Common myeloid progenitor, CD34-positive (primary cell): Measurements from ENCODE around the gene CLDND1.

ENCODE experiments used
- CTCF ChIA-PET: fragments of 350-600 bp; sonication (Branson Sonifier 250); formaldehyde crosslinking; loops from one replicate; lab custom pipeline; 2021; ENCODE audit warnings: antibody characterized with exemption; lab: Charles Lee
- POLR2A ChIA-PET: fragments of 350-600 bp; sonication (Branson Sonifier 250); formaldehyde crosslinking; loops from one replicate; lab custom pipeline; 2021; ENCODE audit warnings: antibody characterized with exemption; lab: Charles Lee
- DNase-seq, 3 donors: peaks; one replicate each; pipeline versions ENCODE4 v3.0.0 to v3.0.0-alpha.2; 2013
- H3K27ac ChIP-seq, 2 experiments: 1 replicate in 1 of 2; 2 replicates in 1 of 2; pipeline ENCODE4 v1.7.0; 2013; ENCODE audit warnings: inconsistent platforms in 2 of 2, low read length in 2 of 2, mild to moderate bottlenecking in 2 of 2, low read depth in 1 of 2, moderate library complexity in 1 of 2; ENCODE audit not compliant: severe bottlenecking in 2 of 2, insufficient read depth in 1 of 2, poor library complexity in 1 of 2
- H3K27me3 ChIP-seq, 5 experiments: replicated peaks in 2 of 5; 1 replicate in 3 of 5; 2 replicates in 2 of 5; pipeline versions ENCODE4 v1.6.1 to v1.7.0; 2013; ENCODE audit warnings: low read length in 4 of 5, mild to moderate bottlenecking in 2 of 5, moderate library complexity in 2 of 5, inconsistent platforms in 1 of 5; ENCODE audit not compliant: insufficient read depth in 5 of 5, control insufficient read depth in 4 of 5
- H3K36me3 ChIP-seq, 4 experiments: 1 replicate in 2 of 4; 2 replicates in 2 of 4; pipeline versions ENCODE4 v1.6.1 to v1.7.0; 2013; ENCODE audit warnings: low read length in 3 of 4, control low read depth in 1 of 4, mild to moderate bottlenecking in 1 of 4; ENCODE audit not compliant: control insufficient read depth in 4 of 4, insufficient read depth in 4 of 4
- H3K4me1 ChIP-seq, 4 experiments: 1 replicate in 3 of 4; 2 replicates in 1 of 4; pipeline versions ENCODE4 v1.6.1 to v1.7.1; 2013; ENCODE audit warnings: low read length in 3 of 4, mild to moderate bottlenecking in 3 of 4, control low read depth in 1 of 4, inconsistent platforms in 1 of 4, moderate library complexity in 1 of 4; ENCODE audit not compliant: control insufficient read depth in 4 of 4, insufficient read depth in 4 of 4; ENCODE audit errors: control extremely low read depth in 1 of 4
- H3K4me3 ChIP-seq, 7 experiments: 1 replicate in 4 of 7; 2 replicates in 3 of 7; pipeline versions ENCODE4 v1.5.1 to v1.7.0; 2013; ENCODE audit warnings: mild to moderate bottlenecking in 7 of 7, low read length in 6 of 7, moderate library complexity in 6 of 7, inconsistent platforms in 2 of 7, low read depth in 2 of 7, control low read depth in 1 of 7; ENCODE audit not compliant: insufficient read depth in 4 of 7, control insufficient read depth in 1 of 7; ENCODE audit errors: extremely low read depth in 1 of 7
- H3K9me3 ChIP-seq, 5 experiments: 1 replicate in 4 of 5; 2 replicates in 1 of 5; pipeline versions ENCODE4 v1.6.1 to v1.7.1; 2013; ENCODE audit warnings: low read length in 4 of 5, mild to moderate bottlenecking in 2 of 5, inconsistent platforms in 1 of 5, low read depth in 1 of 5, moderate library complexity in 1 of 5; ENCODE audit not compliant: control insufficient read depth in 4 of 5, insufficient read depth in 2 of 5; ENCODE audit errors: control extremely low read depth in 1 of 5
- WGBS: methylation state at CpG from one replicate; pipeline ENCODE4 v1.1.5; 2013; ENCODE audit not compliant: insufficient coverage; 5-methylcytosine and 5-hydroxymethylcytosine counted together

The CLDND1 gene

DNA sequence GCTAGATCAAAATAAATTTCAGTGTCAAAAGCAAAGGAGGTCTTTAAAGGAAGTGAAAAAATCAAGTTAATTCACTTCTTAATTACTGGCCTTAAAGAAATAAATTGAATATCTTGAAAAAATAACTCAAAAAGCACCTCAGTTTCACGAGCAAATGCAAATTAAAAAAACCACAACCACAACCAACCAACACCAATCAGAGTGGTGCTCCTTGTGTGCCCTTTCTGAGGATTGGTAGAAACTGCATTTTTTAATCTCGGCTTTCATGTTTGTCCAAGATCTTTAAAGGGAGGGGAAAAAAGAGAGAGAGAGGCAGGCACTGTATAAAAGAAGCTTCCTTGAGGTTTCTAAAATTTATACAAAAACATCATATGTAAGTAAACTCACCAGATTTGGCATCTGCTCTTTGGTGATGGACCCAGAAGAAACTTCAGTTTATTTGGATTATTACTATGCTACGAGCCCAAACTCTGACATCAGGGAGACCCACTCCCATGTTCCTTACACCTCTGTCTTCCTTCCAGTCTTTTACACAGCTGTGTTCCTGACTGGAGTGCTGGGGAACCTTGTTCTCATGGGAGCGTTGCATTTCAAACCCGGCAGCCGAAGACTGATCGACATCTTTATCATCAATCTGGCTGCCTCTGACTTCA lies 9.0 kb upstream of the CLDND1 start, which contains the start of gene GPR15:
Gene GPR15, plus strand, starts transcription at position 357 of the 653 bp plus-strand sequence. Its CDS starts 56 bp downstream, at position 413.
- no peaks in the 10 kb centered on the region for H3K9me3 ChIP-seq
- H3K36me3 ChIP-seq, result no peaks in the 10 kb centered on the region
- no peak within 1 kb of the TSS for H3K4me3 ChIP-seq
- H3K4me1 ChIP-seq, result peaks cover 0 to 13% (median 0%) of the 10 kb centered on the region in 4 experiments
- ChIA-PET POLR2A (no interaction called here), CTCF (no interaction called here)
- DNase-seq, result no peak
- no peaks in the 10 kb centered on the region for H3K27me3 ChIP-seq
- no peak within 1 kb of the TSS for H3K27ac ChIP-seq
- 100% methylated on average over 5 of the region's 7 CpGs for WGBS

DNA sequence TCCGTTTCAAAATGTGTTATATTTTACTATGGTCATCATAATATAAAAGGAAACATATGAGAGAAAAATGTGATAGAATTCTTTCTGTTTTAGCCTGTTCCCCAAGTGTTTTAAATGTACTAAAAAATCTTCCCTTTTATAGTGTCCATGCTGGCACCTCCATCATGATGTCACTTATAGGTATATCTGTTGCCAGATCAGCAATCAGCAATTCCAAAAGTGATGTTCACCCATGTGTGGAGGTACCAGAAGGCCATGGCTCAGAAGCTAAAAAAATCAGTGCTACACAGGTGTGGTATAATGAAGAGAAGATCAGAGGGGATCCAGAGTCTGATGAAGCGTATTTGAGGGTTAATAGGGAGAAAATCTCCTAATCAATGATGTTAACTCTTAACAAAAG lies 8.0 kb upstream of the CLDND1 start:
- no peak overlapping the region for H3K4me3 ChIP-seq
- H3K36me3 ChIP-seq, result no peaks in the 10 kb centered on the region
- peaks cover 0 to 13% (median 0%) of the 10 kb centered on the region in 4 experiments for H3K4me1 ChIP-seq
- POLR2A ChIA-PET, result no interaction called here
- H3K27me3 ChIP-seq, result no peaks in the 10 kb centered on the region
- CTCF ChIA-PET, result interaction anchor here (0.8 kb wide), 1 partner anchor 72 kb away, joined by 3 read pairs; no protein-coding TSS in a partner anchor
- H3K9me3 ChIP-seq, result no peaks in the 10 kb centered on the region
- no CpG with 5 or more reads among the region's 2 CpGs for WGBS
- no peak overlapping the region for H3K27ac ChIP-seq
- DNase-seq, result no peak

DNA sequence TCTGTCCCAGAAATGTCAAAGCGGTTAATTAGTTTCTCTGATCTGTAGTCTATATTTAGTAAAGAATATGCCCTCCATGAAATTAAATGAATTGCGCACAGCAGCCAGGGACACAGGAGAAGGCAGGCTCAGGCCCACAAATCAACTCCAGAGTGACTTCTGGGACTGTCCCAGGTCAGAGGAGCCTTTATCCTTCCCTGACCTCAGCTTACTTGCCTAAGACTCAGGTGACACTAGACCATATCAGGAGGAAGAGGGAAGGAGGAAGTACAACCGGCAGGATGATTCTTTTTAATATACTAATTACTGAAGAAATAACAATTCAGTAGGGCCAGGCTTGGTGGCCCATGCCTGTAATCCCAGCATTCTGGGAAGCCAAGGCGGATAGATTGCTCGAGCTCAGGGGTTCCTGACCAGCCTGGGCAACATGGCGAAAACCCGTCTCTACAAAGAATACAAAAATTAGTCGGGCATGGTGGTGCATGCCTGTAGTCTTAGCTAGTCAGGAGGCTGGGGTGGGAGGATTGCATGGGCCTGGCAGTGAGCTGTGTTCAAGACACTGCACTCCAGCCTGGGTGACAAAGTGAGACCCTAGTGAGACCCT lies 7.3 kb upstream of the CLDND1 start:
- POLR2A ChIA-PET, result no interaction called here
- Histone ChIP-seq H3K4me3 (no peak overlapping the region), H3K4me1 (peaks cover 0 to 17% (median 0%) of the 10 kb centered on the region in 4 experiments)

DNA sequence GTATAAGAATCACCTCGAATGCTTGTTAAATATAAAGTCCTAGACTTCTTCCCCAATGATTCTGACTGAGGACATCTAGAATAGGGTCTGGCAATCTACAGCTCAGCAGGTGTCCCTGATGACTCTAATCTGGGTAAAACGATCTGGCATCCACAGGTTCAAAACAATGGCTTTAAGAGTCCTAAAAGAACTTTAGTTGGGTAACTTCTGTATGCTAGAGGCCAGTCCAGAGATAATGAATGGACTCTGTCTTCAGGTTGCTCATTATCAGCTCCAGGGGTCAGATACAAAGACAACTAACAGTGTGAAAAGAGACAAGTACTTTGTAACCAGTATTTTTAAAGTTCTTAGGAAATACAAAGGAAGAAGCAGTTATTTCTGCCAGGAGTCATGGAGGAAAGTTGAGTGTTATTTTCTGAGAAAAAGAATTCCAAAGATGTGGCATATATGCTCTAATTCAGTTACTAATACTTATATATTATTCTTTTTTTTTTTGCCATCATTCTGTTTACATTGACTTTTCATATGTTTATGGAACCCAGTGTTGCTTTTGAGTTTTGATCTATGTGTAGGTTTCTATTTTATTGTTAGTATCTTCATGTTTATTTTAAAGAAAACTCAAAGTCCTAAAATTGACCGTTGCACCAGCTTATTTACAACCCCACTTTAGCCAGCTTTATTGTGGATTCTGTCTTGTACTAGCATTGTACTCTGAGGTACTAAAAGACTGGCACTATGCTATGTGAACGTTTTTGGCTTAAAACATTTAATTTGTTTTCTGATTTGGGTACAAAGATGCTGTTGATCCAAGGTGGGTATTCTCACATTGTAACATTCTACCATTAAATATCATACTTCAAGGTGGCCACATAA lies 6.0 kb upstream of the CLDND1 start:
- ChIA-PET CTCF (no interaction called here), POLR2A (no interaction called here)
- H3K4me3 ChIP-seq, result no peak overlapping the region
- 100% methylated on average over 1 of the region's 4 CpGs for WGBS
- peaks cover 0 to 17% (median 0%) of the 10 kb centered on the region in 4 experiments for H3K4me1 ChIP-seq
- H3K27ac ChIP-seq, result no peak overlapping the region
- no peaks in the 10 kb centered on the region for H3K36me3 ChIP-seq
- H3K27me3 ChIP-seq, result no peaks in the 10 kb centered on the region
- DNase-seq, result no peak
- H3K9me3 ChIP-seq, result no peaks in the 10 kb centered on the region

More for the DNA sequence above, 7.3 kb upstream of the CLDND1 start:
- no peak for DNase-seq
- Histone ChIP-seq H3K36me3 (no peaks in the 10 kb centered on the region), H3K27me3 (no peaks in the 10 kb centered on the region), H3K27ac (no peak overlapping the region), H3K9me3 (no peaks in the 10 kb centered on the region)
- CTCF ChIA-PET, result interaction anchor here (0.8 kb wide), 1 partner anchor 72 kb away, joined by 3 read pairs; no protein-coding TSS in a partner anchor
- 95% methylated on average over 5 of the region's 8 CpGs for WGBS

DNA sequence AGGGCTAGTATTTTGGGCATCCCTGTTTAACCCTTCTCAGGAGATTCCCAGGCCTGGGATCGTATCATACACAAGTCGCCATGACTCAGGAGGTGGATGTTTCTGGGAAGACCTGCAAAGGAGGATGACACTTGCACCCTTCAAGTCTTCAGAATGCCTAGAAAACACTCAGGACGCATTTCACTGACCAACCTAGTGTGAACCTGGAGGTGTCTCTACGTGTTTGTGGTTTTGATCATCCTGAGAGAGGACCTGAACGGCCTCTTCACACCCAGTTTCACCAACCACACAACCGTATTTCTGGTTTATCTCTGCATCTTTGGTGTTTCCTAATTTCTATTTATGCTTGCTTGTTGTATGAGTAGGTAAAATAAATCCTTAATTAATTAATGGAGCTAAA lies 2.8 kb upstream of the CLDND1 start:
- peaks cover 5 to 25% (median 11%) of the 10 kb centered on the region in 4 experiments for H3K4me1 ChIP-seq
- no peaks in the 10 kb centered on the region for H3K27me3 ChIP-seq
- ChIA-PET CTCF (no interaction called here), POLR2A (no interaction called here)
- H3K36me3 ChIP-seq, result peaks cover 0 to 4% (median 0%) of the 10 kb centered on the region in 4 experiments
- peak overlapping the region in 1 of 7 experiments; percentile 19 for H3K4me3 ChIP-seq
- 89% methylated on average over 5 of the region's 6 CpGs for WGBS
- no peak overlapping the region for H3K27ac ChIP-seq
- DNase-seq, result no peak
- no peaks in the 10 kb centered on the region for H3K9me3 ChIP-seq

DNA sequence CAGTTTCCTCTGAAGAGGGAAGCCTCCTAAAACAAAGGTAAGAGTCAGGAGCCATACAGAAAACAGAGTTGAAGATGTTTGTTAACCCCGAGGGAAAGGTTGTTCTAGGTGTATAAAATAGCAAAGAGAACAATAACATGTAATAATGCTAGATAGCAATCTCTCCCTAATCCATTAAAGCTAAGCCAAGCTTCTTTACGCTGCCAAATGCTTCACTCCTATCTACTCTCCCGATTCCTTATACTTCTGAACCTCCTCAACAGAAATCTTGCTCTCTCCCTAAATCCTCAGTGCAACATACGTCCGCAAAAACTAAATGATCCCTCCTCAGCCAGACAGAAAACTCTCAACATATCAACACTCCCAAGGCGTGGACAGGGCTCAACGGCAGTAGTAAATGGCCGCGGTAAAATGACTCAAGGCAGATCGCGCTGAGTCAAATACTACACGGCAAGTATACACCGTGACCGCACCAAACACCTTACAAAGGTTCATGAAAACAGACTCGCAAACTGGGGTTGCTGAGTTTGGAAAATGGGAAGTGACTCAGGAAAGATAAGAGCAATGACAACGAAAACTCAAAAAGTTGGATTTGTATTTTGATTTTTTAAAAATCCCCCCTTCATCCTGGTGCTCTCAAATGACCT lies 682 bp downstream of the CLDND1 start:
- Histone ChIP-seq H3K36me3 (peaks cover 0 to 27% (median 18%) of the 10 kb centered on the region in 4 experiments), H3K4me3 (peak overlapping the region; percentile 68 to 99 (median 90)), H3K27ac (peak overlapping the region; percentile 94 to 95), H3K4me1 (peaks cover 5 to 21% (median 11%) of the 10 kb centered on the region in 4 experiments), H3K9me3 (no peaks in the 10 kb centered on the region), H3K27me3 (no peaks in the 10 kb centered on the region)
- CTCF ChIA-PET, result no interaction called here
- WGBS, result 0% methylated on average over 4 of the region's 16 CpGs
- DNase-seq, result peak; percentile 36 to 76 (median 65)
- POLR2A ChIA-PET, result interaction anchor here (0.7 to 1.6 kb wide), 2 partner anchors 71 to 725 kb away, joined by 3 to 8 read pairs; partner anchors contain the start of gene CPOX
